Glutamatergic neuron (in vitro differentiated cells): ENCODE data around the gene DUSP19. TPM values are rescaled to one million over a fixed set of nuclear protein-coding genes. Genes with fewer than 3 reads are reported as not detected.

ENCODE experiments used
- DNase-seq: peaks from one replicate; pipeline ENCODE4 v3.0.0; 2022
- H3K27ac Mint-ChIP-seq: one replicate; pipeline ENCODE4 v1.8.0; 2020; ENCODE audit warnings: mild to moderate bottlenecking, mixed read lengths, inconsistent platforms; ENCODE audit not compliant: unreplicated experiment
- H3K27me3 Mint-ChIP-seq: one replicate; pipeline ENCODE4 v1.8.0; 2020; ENCODE audit warnings: mild to moderate bottlenecking, moderate library complexity, mixed read lengths, inconsistent platforms; ENCODE audit not compliant: unreplicated experiment
- H3K36me3 Mint-ChIP-seq: one replicate; pipeline ENCODE4 v1.8.0; 2020; ENCODE audit warnings: mild to moderate bottlenecking, mixed read lengths, inconsistent platforms; ENCODE audit not compliant: unreplicated experiment
- H3K4me1 Mint-ChIP-seq: one replicate; pipeline ENCODE4 v1.8.0; 2020; ENCODE audit warnings: mild to moderate bottlenecking, low read depth, mixed read lengths, inconsistent platforms; ENCODE audit not compliant: unreplicated experiment
- H3K4me3 Mint-ChIP-seq: one replicate; pipeline ENCODE4 v1.8.0; 2020; ENCODE audit warnings: mild to moderate bottlenecking, mixed read lengths, inconsistent platforms; ENCODE audit not compliant: unreplicated experiment
- H3K9me3 Mint-ChIP-seq: one replicate; pipeline ENCODE4 v1.8.0; 2020; ENCODE audit warnings: mild to moderate bottlenecking, moderate library complexity, mixed read lengths, inconsistent platforms; ENCODE audit not compliant: unreplicated experiment
- total RNA-seq: library from RNA; stranded (reverse); fragmentation: NEBNext Ultra II Directional; extraction: Animal tissue kit (Norgen Biotek cat#: 25700); gene quantifications from one replicate; pipeline ENCODE4 v1.2.1, GENCODE V29; 2021; ENCODE audit not compliant: unreplicated experiment
- TF ChIP-seq, protein P1 (sequence below): fragments of 200-600 bp; sonication (generic); IDR thresholded peaks from one replicate; pipeline ENCODE4 v1.5.0; 2021; ENCODE audit not compliant: partially characterized antibody, unreplicated experiment

The DUSP19 gene
- total RNA-seq, 1 donor from 2014 or later = 1.6 TPM

DNA sequence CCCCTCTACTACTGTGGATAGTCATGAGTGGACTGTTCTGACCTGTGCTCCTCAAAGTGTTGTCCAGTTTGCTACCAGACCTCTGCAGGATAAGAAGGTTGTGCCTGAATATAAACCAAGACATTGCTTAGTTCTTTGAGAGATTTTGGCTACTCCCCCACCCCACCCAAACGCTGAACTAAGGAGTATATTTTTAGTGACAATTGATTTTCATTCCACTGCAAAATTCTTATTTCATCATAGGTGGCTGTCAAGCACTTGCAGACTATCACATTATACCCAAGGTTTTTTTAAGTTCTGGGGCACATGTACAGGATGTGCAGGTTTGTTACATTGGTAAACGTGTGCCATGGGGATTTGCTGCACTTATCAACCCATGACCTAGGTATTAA lies 13.4 kb downstream of the DUSP19 start:
- no peak for DNase-seq
- no peaks in the 10 kb centered on the region for H3K9me3 Mint-ChIP-seq
- no peaks in the 10 kb centered on the region for H3K4me1 Mint-ChIP-seq

DNA sequence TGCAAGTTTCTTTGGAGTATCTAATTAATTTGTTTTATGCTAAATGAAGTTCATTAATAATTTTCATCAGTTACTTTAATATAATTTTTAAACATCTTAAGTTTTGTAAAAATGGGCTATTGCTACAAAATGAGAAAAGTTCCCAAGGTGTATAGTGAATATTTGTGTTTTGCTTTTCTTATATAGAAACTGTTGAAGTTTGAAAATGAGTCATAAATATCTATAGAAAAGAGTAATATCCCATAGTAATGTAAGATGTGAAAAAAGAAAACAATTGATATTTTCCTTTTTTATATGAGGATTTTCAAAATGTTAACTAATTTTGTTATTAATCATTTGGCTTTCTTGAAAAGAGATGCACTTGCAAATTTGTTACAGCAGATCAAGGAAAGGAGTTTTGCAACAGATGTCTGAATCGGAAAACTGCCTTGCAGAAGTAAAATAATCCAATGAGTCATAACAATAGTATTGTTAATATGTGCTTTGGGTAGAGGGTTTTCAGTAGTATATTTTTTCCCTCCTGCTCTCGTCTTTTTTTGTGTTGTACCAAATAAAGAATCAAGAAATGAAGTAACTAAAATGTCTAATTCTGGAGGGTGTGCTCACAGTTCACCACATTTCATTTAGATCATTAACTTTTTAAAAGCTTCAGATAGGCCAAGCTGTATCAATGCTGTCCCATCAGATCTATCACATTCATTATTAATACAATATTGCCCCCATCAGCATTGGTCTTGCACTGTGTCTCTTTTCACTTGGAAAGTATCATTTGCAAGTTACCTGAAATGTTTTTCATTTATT lies 15.5 kb downstream of the DUSP19 start:
- H3K4me3 Mint-ChIP-seq = no peak overlapping the region
- H3K9me3 Mint-ChIP-seq = no peaks in the 10 kb centered on the region
- no peaks in the 10 kb centered on the region for H3K36me3 Mint-ChIP-seq
- H3K4me1 Mint-ChIP-seq = no peaks in the 10 kb centered on the region
- TF ChIP-seq, protein P1, sequence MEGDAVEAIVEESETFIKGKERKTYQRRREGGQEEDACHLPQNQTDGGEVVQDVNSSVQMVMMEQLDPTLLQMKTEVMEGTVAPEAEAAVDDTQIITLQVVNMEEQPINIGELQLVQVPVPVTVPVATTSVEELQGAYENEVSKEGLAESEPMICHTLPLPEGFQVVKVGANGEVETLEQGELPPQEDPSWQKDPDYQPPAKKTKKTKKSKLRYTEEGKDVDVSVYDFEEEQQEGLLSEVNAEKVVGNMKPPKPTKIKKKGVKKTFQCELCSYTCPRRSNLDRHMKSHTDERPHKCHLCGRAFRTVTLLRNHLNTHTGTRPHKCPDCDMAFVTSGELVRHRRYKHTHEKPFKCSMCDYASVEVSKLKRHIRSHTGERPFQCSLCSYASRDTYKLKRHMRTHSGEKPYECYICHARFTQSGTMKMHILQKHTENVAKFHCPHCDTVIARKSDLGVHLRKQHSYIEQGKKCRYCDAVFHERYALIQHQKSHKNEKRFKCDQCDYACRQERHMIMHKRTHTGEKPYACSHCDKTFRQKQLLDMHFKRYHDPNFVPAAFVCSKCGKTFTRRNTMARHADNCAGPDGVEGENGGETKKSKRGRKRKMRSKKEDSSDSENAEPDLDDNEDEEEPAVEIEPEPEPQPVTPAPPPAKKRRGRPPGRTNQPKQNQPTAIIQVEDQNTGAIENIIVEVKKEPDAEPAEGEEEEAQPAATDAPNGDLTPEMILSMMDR = no peak
- no peak for DNase-seq
- H3K27me3 Mint-ChIP-seq = no peaks in the 10 kb centered on the region
- no peak overlapping the region for H3K27ac Mint-ChIP-seq

More for the DNA sequence above, 13.4 kb downstream of the DUSP19 start:
- Mint-ChIP-seq H3K27ac (no peak overlapping the region), H3K36me3 (no peaks in the 10 kb centered on the region), H3K27me3 (no peaks in the 10 kb centered on the region), H3K4me3 (no peak overlapping the region)
- TF ChIP-seq, protein P1 = no peak

DNA sequence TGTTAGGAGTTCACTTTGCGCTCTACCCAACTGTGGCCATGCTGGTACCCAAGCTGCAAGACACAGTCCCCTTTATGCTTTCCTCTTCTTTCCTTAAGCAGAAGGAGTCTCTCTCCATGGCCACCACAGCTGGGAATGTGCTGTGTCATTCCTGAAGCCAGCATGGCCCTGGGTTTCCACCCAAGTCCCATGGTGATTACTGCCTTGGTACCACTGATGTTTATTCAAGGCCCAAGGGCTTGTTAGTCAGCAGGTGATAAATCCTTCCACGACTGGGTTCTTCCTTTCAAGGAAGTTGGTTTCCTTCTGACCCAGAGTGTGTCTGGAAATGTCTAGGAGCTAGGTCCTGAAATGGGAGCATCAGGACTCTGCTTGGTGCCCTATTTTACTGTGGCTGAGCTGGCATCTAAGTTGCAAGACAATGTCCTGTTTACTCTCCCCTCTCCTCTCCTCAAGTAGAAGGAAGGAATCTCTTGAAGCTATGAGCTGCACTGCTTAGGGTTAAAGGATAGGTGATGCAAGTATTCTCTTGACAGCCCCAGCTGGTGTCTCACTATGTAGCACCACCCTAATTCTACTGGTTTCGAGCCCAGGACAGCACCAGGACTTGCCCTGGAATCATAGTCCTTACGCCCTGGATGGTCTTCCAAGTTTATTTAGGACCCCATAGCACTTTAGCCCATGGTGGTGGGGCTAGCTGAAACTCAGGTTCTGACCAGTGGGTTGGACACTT lies 27.0 kb downstream of the DUSP19 start:
- Mint-ChIP-seq H3K36me3 (no peaks in the 10 kb centered on the region), H3K9me3 (peaks cover 1% of the 10 kb centered on the region)

DNA sequence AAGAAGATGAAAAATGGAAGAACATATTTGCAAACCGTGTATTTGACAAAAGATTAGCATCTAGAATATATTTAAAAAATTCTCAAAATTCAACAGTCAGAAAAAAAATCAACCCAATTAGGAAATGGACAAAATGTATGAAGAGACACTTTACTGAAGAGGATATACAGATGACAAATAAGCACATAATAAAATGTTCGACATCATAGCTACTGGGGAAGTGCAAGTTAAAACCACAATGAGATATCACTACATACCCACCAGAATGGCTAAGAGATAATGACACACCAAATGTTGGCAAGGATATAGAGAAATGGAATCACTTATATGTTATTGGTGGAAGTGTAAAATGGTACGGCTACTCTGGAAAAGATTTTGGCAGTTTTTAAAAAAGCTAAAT lies 34.0 kb downstream of the DUSP19 start:
- Mint-ChIP-seq H3K27ac (no peak overlapping the region), H3K4me1 (no peaks in the 10 kb centered on the region), H3K9me3 (peaks cover 1% of the 10 kb centered on the region), H3K4me3 (no peak overlapping the region), H3K27me3 (no peaks in the 10 kb centered on the region), H3K36me3 (no peaks in the 10 kb centered on the region)
- TF ChIP-seq, protein P1 = no peak
- no peak for DNase-seq

More for the DNA sequence above, 27.0 kb downstream of the DUSP19 start:
- no peak for DNase-seq
- H3K4me1 Mint-ChIP-seq = no peaks in the 10 kb centered on the region
- H3K4me3 Mint-ChIP-seq = no peak overlapping the region
- TF ChIP-seq, protein P1 = no peak
- no peaks in the 10 kb centered on the region for H3K27me3 Mint-ChIP-seq
- no peak overlapping the region for H3K27ac Mint-ChIP-seq

DNA sequence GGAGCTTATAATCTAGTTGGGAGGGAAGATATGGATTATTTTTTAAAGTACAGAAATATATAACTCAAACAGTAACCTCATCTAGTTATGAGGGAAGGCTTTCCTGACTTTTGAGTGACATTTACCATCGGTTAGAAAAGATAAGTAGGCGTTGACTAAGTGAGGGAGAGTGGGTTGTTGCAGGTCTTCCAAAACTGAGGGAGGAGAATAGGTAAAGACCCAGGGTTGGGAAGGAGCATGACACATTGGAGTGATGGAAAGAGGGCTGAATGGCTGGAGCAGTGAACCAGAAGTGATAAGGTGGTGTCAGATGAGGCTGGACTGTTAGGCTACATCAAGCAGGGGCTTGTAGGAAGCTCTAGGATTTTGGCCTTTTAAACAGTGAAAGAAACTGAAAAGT lies 35.1 kb downstream of the DUSP19 start:
- peaks cover 1% of the 10 kb centered on the region for H3K9me3 Mint-ChIP-seq
- no peak overlapping the region for H3K4me3 Mint-ChIP-seq
- H3K27me3 Mint-ChIP-seq = no peaks in the 10 kb centered on the region
- TF ChIP-seq, protein P1 = no peak
- no peaks in the 10 kb centered on the region for H3K36me3 Mint-ChIP-seq
- no peak overlapping the region for H3K27ac Mint-ChIP-seq
- DNase-seq = no peak
- no peaks in the 10 kb centered on the region for H3K4me1 Mint-ChIP-seq
